Left ventricle myocardium superior (tissue), 1 donor: Measurements from ENCODE around the gene LIFR. TPM values are rescaled to one million over a fixed set of nuclear protein-coding genes. Genes with fewer than 3 reads are reported as not detected.
"Not testable (repeated sequence)": the region's sequence is repeated elsewhere in the genome, so short reads cannot be mapped to it uniquely, and the experiment has no call there.

Experiments
- ATAC-seq: fragments of 200-7000 bp; cut with Tn5 transposase; one replicate; pipeline ENCODE4 v1.9.1; 2020; ENCODE audit warnings: mild to moderate bottlenecking, moderate library complexity
- DNase-seq: peaks from one replicate; pipeline ENCODE4 v3.0.0-alpha.2; 2020
- intact Hi-C: fragments of 100-400 bp; cut with micrococcal nuclease; formaldehyde crosslinking; loops from one replicate; pipeline ENCODE4 v1.11.0; 2022
- total RNA-seq: library from RNA; stranded (reverse); fragmentation: NEBNext Ultra II Directional; extraction: Animal tissue kit (Norgen Biotek cat#: 25700); gene quantifications from one replicate; pipeline ENCODE4 v1.2.1, GENCODE V29; 2021
- donor health status: DM: no; HTN: yes; CAD: no; lungs with severe emphysema.

The LIFR gene
- total RNA-seq, 1 donor from 2014 or later, result 61.1 TPM

DNA sequence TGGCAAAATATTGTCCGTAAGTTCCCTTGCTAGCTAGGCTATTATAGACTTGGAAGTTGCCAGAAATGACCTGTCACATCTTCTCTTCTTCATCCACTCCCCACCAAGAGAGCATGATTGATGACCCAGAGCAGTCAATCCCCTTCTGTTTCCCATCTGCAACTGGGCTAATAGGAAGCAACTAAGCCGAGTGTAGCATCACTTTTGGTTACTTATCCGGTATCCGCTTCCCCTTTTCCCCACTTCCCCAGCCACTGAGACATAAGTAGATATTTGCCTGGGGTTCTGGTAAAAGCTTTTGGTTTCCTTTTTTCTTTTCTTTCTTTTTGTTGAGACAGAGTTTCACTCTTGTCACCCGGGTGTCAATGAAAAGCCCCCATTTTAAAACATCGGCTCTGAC lies 29.4 kb upstream of the LIFR start:
- no peak for DNase-seq
- no peak for ATAC-seq
- intact Hi-C loops, result no loop called here

DNA sequence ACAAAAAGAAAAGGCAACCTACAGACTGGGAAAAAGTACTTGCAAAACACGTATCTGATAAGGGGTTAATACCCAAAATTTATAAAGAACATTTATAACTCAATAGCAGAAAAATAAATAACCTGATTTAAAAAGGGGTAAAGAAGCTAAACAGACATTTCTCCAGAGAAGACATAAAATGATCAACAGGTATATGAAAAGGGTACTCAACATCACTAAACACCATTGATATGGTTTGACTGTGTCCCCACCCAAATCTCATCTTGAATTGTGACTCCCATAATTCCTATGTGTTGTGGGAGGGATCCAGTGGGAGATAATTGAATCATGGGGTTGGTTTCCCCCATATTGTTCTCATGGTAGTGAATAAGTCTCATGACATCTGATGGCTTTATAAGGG lies 27.1 kb upstream of the LIFR start:
- DNase-seq, result no peak
- intact Hi-C loops, result no loop called here
- ATAC-seq, result no peak

DNA sequence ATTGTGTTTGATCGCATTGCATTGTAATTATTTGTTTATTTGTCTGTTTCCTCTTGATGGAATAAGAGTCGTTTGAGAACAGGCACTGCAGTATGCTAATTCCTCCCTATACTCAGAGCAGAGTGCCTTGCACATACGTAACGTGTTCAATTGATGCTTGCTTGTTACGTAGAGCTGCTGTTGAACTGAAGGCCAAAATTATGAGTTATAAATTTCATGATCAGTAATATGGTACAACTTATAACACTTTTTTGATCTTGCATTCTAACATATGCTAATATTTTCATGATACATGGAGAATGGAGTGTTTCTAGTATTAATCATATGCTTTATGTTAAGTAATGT lies 26.5 kb upstream of the LIFR start:
- ATAC-seq (no peak), DNase-seq (no peak)
- intact Hi-C loops, result no loop called here

DNA sequence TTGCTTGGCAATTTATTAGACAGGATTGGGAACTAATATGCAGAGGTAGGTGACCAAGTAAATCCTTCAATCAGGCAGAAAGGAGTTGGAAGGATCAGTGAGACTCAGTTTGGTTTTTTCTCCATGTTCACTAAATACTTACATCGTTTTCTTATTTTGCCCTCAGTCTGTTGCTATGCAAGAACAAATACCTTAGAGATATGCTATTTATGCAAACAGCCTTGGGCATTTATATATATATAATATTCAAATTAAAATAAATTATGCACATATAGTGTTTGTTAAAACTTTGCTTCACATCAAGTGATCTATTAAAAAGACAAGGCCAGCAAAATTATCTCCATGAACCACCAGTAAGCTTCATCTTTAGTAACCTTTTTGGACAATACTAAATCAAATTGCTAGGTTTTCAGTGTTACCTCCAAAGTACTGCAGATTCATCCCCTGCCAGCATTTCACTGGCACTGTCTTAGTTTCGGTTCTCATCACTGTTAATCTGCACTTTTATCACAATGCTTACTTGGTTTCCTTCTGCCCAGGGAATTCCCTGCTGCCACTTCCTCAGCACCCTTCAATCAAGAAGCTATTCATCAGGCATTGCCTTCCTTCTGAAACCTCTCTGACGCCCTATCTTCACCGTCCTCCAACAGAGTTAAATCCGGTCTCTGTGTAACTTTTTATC lies 26.0 kb upstream of the LIFR start:
- intact Hi-C loops, result no loop called here
- ATAC-seq (no peak), DNase-seq (no peak)

DNA sequence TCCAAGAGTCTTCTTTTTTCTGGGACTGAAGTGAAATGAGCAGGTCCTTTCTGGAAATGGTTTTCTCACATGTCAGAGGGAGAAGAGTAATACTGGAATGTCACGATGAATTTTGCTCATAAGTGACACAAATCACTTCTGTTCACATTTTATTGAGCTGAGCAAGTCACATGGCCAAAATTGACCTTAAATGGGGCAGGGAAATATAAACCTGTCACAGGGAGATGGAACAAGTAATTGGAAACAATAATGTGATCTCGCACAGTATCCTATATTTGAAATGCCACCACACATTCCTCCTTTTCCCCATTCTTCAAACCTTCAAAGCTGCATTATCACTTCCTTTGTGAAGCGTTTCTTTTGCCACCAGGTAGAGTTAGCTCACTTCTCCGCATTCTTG lies 25.2 kb upstream of the LIFR start:
- no peak for DNase-seq
- intact Hi-C loops, result no loop called here
- ATAC-seq, result no peak

DNA sequence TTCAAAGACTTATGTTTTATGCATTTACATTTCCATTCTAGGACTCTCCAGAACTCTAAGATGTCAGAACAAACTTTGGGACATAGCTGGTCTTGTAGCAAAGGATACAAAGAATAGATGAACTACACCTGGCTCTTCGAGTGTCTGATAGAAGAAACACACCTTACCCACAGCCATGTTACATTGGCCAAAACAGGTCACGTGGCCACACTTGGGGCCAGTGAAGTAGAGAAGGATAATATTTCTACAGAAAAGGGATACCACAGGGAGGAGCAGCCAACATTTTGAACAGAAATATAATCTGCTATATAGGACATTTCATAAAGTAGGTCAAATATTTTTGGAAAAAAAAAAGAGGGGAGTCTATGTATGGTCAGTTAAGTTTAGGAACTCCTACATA lies 22.7 kb upstream of the LIFR start:
- intact Hi-C loops, result no loop called here
- no peak for ATAC-seq
- DNase-seq, result no peak

DNA sequence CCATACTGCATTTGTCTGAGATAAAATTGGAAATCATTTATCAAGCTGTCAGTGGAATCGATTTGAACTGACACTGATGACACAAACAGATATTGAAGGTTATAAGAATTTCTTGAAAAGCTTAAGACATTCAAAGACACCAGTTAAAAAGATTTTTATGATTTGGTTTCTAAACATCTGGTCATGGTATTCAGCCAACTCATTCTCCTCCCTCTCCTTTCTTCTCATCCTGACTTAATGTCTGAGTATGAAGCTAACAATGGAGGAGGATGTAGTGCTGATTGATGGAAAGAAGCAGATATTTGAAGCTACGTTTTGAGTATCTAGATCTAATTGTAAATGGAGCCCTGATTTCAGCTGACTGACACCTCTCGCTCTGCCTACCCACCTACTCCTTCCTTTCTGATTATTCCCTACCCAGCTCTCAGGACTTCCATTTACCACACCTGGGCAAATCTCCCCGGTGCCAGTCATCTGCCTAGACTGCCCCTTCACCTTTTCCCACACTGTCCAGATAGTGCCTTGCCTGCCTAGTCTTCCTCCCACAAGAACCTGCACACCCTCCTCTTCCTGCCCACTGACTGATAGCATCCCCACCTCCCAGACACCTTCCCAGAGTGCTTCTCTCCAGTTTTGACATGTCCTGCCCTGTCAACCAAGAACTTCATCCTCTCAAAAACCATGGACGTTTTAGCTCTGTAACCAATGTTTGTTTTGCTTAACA lies 20.7 kb upstream of the LIFR start:
- intact Hi-C loops, result no loop called here
- ATAC-seq, result peak; percentile 18

DNA sequence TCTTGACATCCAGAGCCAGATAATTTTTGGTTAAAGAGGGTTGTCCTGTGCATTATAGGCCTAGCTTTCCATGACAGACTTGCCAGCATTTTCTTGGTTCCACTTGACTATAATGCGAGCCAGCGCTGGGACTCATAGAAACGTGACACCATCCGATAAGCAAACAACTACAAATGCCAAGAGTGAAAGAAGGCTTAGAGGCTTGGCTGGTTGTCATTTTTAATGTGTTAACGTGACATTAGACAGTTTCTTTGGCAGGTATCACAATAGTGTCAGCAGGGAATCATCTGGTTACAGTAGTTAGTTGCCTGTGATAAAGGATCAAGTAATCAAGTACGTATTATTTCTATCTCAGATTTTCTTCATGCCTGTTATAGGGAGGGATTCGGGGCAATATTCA lies 20.0 kb upstream of the LIFR start:
- ATAC-seq, result peak; percentile 96
- intact Hi-C loops, result no loop called here
- peak; percentile 52 for DNase-seq

More for the DNA sequence above, 20.7 kb upstream of the LIFR start:
- DNase-seq, result no peak

DNA sequence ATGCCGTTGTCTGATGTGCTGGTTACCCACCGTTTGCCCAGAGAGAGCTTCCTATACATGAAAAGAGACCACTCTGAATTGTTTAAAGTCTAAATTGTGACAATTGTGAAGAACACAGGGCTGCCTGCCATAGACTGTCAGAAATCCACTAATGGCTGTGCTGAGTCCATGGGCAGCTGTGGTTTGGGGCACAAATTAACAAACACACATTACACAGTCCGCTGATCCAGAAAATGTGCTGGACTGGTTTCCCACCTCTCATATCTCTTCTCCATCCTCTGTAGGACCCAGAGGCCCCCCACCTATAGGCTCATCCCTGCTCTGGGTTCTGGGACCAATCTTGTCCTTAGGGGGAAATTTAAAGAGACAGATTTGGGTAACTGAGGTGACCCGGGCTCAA lies 19.0 kb upstream of the LIFR start:
- no peak for ATAC-seq
- no peak for DNase-seq
- intact Hi-C loops, result no loop called here

DNA sequence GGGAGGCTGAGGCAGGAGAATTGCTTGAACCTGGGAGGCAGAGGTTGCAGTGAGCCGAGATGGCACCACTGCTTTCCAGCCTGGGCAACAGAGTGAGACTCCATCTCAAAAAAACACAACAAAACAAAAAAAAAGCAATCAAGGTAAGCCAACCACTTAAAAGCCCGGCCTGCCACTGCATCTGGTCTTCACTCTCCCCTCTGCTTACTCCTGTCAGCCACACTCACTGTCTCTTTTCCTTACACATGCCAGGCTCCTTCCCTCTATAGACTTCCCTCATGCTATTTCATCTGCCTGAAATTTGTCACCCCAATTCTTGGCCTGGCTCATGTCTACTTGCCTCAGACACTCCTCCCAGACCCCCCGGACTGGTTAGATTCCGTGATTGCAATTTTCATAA lies 17.6 kb upstream of the LIFR start:
- DNase-seq (no peak), ATAC-seq (no peak)
- intact Hi-C loops, result no loop called here

DNA sequence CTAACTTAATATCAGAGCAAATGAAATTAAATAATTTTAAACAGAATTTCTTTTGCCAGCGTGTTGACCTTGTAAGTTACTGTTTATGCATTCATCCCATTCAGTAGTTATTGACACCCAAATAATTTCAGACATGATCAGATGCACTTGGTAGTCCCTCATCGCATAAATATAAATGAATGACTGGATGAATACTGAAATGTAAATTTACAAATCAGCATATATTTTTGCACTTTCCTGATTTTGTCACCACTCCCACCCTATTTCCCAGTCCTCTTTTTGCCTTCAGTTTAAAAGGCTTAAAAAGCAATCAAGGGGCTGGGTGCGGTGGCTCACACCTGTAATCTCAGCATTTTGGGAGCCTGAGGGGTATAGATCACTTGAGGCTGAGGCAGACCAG lies 17.1 kb upstream of the LIFR start:
- no peak for DNase-seq
- no peak for ATAC-seq
- intact Hi-C loops, result no loop called here

DNA sequence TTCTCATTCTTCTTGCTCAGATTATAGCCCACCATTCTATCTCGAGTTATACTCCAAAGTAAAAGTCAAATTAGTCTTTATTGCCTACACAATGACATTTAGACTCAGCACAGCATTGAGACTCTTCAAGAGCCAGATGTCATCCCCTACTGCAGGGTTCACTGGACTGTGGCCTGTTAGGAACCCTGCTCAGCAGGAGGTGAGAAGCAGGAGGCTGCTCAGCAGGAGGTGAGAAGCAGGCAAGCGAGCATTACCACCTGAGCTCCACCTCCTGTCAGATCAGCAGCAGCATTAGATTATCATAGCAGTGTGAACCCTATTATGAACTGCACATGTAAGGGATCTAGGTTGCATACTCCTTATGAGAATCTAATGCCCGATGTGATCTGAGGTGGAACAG lies 12.7 kb upstream of the LIFR start:
- ATAC-seq, result no peak
- DNase-seq, result no peak

DNA sequence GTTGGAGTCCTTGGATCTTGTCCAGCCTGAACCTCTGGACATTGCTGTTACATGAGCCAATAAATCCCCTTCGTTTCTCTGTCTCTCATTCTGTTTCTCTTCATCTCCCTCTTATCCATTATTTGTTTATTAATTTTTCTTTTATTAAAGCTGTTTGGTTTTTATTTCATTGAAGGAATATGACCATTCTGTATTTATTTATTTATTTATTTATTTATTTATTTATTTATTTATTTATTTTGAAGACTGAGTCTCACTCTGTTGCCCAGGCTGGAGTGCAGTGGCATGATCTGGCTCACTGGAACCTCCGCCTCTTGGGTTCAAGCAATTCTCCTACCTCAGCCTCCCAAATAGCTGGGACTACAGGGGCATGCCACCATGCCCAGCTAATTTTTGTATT lies 10.9 kb upstream of the LIFR start:
- DNase-seq, intact Hi-C loops, ATAC-seq: not testable (repeated sequence)

More for the DNA sequence above, 12.7 kb upstream of the LIFR start:
- intact Hi-C loops, result no loop called here

DNA sequence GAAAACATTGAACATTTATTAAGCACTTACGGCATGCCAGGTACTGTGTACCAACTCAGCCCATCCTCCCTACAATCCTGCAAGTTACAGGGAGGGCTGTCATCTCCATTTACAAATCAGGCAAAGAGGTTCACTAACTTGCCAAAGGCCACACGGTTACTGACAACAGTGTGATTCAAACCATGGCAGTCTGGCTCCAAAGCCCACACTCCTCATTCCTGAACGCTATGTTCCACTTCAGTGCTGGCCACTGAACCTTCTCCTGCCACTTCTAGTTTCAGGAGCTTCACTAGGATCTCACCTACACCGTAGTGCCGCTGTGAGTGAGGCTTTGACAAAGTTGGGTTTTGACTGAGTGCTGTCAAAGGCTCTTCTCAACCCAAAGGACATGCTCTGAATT lies 7.2 kb upstream of the LIFR start:
- peak; percentile 90 for ATAC-seq
- no peak for DNase-seq
- intact Hi-C loops, result no loop called here

DNA sequence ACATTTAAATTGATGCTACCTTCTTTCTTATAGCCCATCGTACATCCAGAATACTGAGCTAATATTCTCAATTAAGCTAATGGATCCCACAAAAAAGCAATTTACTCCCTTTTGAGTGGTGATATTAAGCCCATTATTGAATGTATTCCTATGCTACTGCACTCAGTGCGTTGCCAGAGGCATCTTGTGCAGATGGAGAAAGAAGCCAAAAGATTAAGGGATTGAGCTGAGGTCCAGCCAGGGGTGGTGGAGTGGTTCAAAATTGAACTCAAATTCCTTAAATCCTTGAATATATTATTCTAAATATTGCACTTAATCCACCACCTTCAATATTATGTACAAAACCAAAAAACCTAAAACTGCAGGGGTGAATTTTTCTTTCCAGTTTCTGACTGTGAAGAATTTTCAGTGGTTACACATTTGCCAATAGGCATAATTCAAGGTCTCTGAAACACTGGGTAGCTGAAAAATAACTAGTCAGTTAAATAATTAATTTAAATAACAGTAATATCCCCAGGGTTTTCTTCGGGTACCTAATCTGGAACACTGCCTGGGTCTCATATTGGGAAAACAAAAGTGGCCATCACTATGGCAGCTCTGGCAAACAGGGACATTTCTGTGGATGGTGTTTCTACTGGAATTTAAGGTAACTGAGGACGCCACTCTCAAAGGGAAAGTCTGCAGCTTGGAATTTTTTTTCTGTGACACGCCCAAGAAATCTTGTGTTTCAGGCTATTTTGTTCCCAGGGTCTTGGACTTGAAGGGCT lies 6.2 kb upstream of the LIFR start:
- intact Hi-C loops, result no loop called here
- DNase-seq, result no peak
- ATAC-seq, result no peak

DNA sequence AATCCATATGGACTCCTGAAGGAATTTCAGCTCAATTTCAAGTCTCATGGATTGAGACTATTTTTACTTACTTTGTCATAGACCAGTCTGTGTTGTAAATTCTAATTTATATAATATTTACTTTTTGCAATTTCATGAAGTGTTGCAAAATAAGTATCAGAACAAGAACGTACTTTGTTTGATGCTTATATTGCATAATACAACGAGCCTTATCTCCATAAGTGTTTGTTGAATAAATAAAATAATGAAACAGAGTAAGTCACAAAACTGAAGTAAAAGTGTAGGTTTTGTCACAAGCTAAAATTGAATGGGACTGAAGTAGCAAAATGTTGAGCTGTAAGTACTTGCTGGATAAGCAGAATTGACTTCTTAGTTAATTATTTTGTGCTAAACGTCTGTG lies 3.0 kb upstream of the LIFR start:
- intact Hi-C loops, result loop anchor here (10.0 kb wide), 2 partner anchors 105 to 115 kb away; no protein-coding TSS in a partner anchor
- DNase-seq (no peak), ATAC-seq (no peak)

DNA sequence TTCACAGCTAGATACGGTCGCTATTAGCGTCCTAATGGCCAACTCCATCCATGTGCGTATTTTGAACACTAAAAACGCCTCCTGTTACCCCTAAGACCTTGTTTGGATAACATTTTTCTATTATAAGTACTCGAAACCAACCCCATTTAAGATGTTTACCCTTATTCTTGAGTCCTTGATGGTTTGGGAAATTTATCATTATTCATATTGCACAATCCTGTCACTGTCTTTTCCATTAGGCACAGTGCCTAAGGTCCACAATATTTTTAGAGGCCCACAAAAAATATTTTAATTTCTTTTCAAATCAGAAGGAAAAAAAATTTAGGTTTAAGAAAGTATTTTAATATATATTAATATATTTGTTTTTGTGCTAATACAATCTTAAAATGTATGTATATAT lies 1.3 kb upstream of the LIFR start:
- no peak for ATAC-seq
- intact Hi-C loops, result loop anchor here (10.0 kb wide), 2 partner anchors 107 to 113 kb away; no protein-coding TSS in a partner anchor

DNA sequence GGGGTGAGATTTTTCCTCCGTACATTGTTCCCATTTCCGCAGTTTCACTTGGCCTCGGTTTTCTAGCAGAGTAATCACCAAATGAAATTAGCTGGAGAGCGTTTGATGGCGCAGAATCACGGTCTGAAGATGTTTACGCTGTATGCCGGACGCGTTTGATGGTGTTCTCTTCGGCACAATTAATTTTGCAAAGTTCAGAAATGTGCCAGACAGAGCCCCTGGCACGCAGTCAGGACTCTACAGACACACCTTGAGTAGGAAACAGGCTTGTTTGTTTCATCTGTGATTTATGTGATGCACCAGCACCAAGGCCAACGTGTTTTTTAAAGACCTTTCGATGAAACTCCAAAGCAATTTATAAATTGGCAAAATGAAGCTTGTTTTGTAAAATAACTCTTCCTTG lies 863 bp upstream of the LIFR start:
- ATAC-seq (peak; percentile 15), DNase-seq (peak; percentile 39)
- intact Hi-C loops, result loop anchor here (10.0 kb wide), 2 partner anchors 107 to 113 kb away; no protein-coding TSS in a partner anchor

More for the DNA sequence above, 1.3 kb upstream of the LIFR start:
- no peak for DNase-seq

DNA sequence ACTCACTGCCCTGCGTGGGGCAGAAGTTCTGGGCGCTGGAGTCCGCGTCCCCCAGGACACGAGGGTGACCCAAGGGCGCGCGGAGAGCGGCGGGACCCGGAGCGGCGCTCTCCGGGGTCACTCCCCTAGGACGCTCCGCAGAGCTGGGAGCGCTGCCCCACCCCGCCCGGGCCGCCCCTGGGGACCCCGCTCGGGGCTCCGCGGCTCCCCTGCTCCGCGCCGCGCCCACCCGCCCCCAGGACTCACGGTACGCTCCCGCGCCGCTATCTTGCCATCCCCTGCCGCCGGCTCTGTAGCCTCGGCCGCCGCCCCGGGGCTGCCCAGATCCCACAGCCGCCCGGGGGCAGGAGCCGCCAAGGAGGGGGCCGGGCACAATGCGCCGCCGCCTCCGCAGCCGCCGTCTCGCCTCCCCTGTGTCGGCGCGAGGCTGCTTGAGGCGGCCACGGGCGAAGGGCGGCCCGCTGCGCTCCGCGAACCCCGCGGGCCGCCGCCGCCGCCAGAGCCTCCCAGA lies 303 bp downstream of the LIFR start:
- DNase-seq (no peak), ATAC-seq (peak; percentile 66)
- intact Hi-C loops, result loop anchor here (10.0 kb wide), 2 partner anchors 109 to 111 kb away; no protein-coding TSS in a partner anchor
